ENCODE measurements around the gene SACS.

DNA sequence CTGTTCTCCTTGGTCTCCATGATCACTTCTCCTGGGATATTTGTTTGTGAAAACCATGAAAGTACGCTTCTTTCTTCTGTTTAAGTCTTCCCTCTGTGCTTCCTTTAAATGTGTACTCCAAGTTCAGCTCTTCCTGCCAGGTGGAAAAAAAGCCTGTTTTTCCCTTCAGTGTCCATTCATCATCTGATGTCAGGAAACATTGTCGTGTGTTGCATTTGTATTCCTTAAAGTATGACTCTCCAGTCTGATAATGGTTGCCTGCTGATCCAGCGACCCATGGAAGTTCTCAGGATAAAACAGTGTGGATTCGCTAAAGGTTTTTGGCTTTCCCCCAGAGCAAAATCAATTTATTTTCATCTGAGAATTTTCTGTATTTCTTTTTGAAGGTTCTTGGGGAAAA, 22.3 kb downstream of the SACS start:
- TF ChIP-seq, protein P1, sequence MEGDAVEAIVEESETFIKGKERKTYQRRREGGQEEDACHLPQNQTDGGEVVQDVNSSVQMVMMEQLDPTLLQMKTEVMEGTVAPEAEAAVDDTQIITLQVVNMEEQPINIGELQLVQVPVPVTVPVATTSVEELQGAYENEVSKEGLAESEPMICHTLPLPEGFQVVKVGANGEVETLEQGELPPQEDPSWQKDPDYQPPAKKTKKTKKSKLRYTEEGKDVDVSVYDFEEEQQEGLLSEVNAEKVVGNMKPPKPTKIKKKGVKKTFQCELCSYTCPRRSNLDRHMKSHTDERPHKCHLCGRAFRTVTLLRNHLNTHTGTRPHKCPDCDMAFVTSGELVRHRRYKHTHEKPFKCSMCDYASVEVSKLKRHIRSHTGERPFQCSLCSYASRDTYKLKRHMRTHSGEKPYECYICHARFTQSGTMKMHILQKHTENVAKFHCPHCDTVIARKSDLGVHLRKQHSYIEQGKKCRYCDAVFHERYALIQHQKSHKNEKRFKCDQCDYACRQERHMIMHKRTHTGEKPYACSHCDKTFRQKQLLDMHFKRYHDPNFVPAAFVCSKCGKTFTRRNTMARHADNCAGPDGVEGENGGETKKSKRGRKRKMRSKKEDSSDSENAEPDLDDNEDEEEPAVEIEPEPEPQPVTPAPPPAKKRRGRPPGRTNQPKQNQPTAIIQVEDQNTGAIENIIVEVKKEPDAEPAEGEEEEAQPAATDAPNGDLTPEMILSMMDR (IDR thresholded peaks at IDR 0.05; ENCODE audit: low read depth, low read length, missing input control) = no peak
- no peak for TF ChIP-seq MAX (IDR thresholded peaks at IDR 0.05)
- TF ChIP-seq ZBTB33 (IDR thresholded peaks at IDR 0.05) = no peak
- TF ChIP-seq FOXA1 (IDR thresholded peaks at IDR 0.05) = no peak
- no peak for TF ChIP-seq RXRA (IDR thresholded peaks at IDR 0.05)
- no peak for TF ChIP-seq EGR1 (IDR thresholded peaks at IDR 0.05; ENCODE audit: low read depth in 2 of 2)
- TF ChIP-seq, protein P2, sequence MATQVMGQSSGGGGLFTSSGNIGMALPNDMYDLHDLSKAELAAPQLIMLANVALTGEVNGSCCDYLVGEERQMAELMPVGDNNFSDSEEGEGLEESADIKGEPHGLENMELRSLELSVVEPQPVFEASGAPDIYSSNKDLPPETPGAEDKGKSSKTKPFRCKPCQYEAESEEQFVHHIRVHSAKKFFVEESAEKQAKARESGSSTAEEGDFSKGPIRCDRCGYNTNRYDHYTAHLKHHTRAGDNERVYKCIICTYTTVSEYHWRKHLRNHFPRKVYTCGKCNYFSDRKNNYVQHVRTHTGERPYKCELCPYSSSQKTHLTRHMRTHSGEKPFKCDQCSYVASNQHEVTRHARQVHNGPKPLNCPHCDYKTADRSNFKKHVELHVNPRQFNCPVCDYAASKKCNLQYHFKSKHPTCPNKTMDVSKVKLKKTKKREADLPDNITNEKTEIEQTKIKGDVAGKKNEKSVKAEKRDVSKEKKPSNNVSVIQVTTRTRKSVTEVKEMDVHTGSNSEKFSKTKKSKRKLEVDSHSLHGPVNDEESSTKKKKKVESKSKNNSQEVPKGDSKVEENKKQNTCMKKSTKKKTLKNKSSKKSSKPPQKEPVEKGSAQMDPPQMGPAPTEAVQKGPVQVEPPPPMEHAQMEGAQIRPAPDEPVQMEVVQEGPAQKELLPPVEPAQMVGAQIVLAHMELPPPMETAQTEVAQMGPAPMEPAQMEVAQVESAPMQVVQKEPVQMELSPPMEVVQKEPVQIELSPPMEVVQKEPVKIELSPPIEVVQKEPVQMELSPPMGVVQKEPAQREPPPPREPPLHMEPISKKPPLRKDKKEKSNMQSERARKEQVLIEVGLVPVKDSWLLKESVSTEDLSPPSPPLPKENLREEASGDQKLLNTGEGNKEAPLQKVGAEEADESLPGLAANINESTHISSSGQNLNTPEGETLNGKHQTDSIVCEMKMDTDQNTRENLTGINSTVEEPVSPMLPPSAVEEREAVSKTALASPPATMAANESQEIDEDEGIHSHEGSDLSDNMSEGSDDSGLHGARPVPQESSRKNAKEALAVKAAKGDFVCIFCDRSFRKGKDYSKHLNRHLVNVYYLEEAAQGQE (IDR thresholded peaks at IDR 0.05) = no peak
- TF ChIP-seq RAD21 (IDR thresholded peaks at IDR 0.05) = no peak

Measured in liver (tissue), 3 donors.